ENCODE results near the gene DOCK1.

DOCK1 gene

GRCh38 chr10:127142856-127143255, 237.6 kb downstream of the DOCK1 start:
- H3K4me3 ChIP-seq (ENCODE audit: low read depth, low read length) = no peak overlapping the region
- DNase-seq (ENCODE audit: low read depth) = no peak
- no peak for TF ChIP-seq CTCF (IDR thresholded peaks at IDR 0.05; ENCODE audit: control insufficient read depth, extremely low read depth, insufficient read depth)

- TF ChIP-seq CTCF (IDR thresholded peaks at IDR 0.05; ENCODE audit: control insufficient read depth, extremely low read depth, insufficient read depth) = no peak
- H3K4me3 ChIP-seq (ENCODE audit: low read depth, low read length) = no peak overlapping the region
- no peak for DNase-seq (ENCODE audit: low read depth)
Observed at GRCh38 chr10:127145173-127145572, 239.9 kb downstream of the DOCK1 start.

- TF ChIP-seq CTCF (IDR thresholded peaks at IDR 0.05; ENCODE audit: control insufficient read depth, extremely low read depth, insufficient read depth) = no peak
- H3K4me3 ChIP-seq (ENCODE audit: low read depth, low read length) = no peak overlapping the region
- DNase-seq (ENCODE audit: low read depth) = no peak
Observed at GRCh38 chr10:127146661-127147060, 241.4 kb downstream of the DOCK1 start.

GRCh38 chr10:127148066-127148932, 243.1 kb downstream of the DOCK1 start:
- no peak for TF ChIP-seq CTCF (IDR thresholded peaks at IDR 0.05; ENCODE audit: control insufficient read depth, extremely low read depth, insufficient read depth)
- no peak overlapping the region for H3K4me3 ChIP-seq (ENCODE audit: low read depth, low read length)
- DNase-seq (ENCODE audit: low read depth) = no peak

- DNase-seq (ENCODE audit: low read depth) = no peak
- TF ChIP-seq CTCF (IDR thresholded peaks at IDR 0.05; ENCODE audit: control insufficient read depth, extremely low read depth, insufficient read depth) = no peak
- no peak overlapping the region for H3K4me3 ChIP-seq (ENCODE audit: low read depth, low read length)
Observed at GRCh38 chr10:127148933-127149220, 243.6 kb downstream of the DOCK1 start.

GRCh38 chr10:127149501-127150081, 244.4 kb downstream of the DOCK1 start:
- no peak for TF ChIP-seq CTCF (IDR thresholded peaks at IDR 0.05; ENCODE audit: control insufficient read depth, extremely low read depth, insufficient read depth)
- DNase-seq (ENCODE audit: low read depth) = no peak
- H3K4me3 ChIP-seq (ENCODE audit: low read depth, low read length) = no peak overlapping the region

Measured in LNCaP clone FGC (cell line).